GM19468 (cell line): ENCODE data around the gene IGSF9B.

Experiments
- ATAC-seq: cut with Tn5 transposase; IDR thresholded peaks from one replicate; pipeline ENCODE4 v1.9.1; 2021; ENCODE audit warnings: mild to moderate bottlenecking, moderate library complexity, moderate number of reproducible peaks; ENCODE audit not compliant: unreplicated experiment; ENCODE audit errors: extremely low read depth

The IGSF9B gene

GRCh38 chr11:133984828-133985227 is 28.1 kb upstream of the IGSF9B start:
- no peak for ATAC-seq

- no peak for ATAC-seq
These were observed 27.0 kb upstream of the IGSF9B start for GRCh38 chr11:133983660-133984316.

- no peak for ATAC-seq
These were observed 26.1 kb upstream of the IGSF9B start for GRCh38 chr11:133982876-133983275.

- ATAC-seq, result no peak
These were observed 25.4 kb upstream of the IGSF9B start for GRCh38 chr11:133982151-133982550.

GRCh38 chr11:133981156-133981555 is 24.4 kb upstream of the IGSF9B start:
- ATAC-seq, result no peak

- no peak for ATAC-seq
These were observed 23.9 kb upstream of the IGSF9B start for GRCh38 chr11:133980665-133981064.

- ATAC-seq, result no peak
These were observed 22.0 kb upstream of the IGSF9B start for GRCh38 chr11:133978794-133979193.

GRCh38 chr11:133977067-133977677 is 20.4 kb upstream of the IGSF9B start:
- ATAC-seq, result peak; percentile 82

GRCh38 chr11:133975488-133975849 is 18.7 kb upstream of the IGSF9B start:
- no peak for ATAC-seq

GRCh38 chr11:133974836-133975487 is 18.2 kb upstream of the IGSF9B start:
- no peak for ATAC-seq

GRCh38 chr11:133971881-133972280 is 15.1 kb upstream of the IGSF9B start:
- no peak for ATAC-seq

GRCh38 chr11:133969112-133969511 is 12.3 kb upstream of the IGSF9B start:
- no peak for ATAC-seq

- ATAC-seq, result no peak
These were observed 11.5 kb upstream of the IGSF9B start for GRCh38 chr11:133968300-133968699.

GRCh38 chr11:133967599-133968238 is 11.0 kb upstream of the IGSF9B start:
- no peak for ATAC-seq

- ATAC-seq, result no peak
These were observed 10.3 kb upstream of the IGSF9B start for GRCh38 chr11:133966921-133967598.

- ATAC-seq, result no peak
These were observed 9.4 kb upstream of the IGSF9B start for GRCh38 chr11:133966172-133966651.

GRCh38 chr11:133965031-133965601 is 8.3 kb upstream of the IGSF9B start:
- ATAC-seq, result no peak

GRCh38 chr11:133964356-133964755 is 7.6 kb upstream of the IGSF9B start:
- no peak for ATAC-seq

- ATAC-seq, result no peak
These were observed 5.1 kb upstream of the IGSF9B start for GRCh38 chr11:133961890-133962289.

GRCh38 chr11:133957900-133958299 is 1.1 kb upstream of the IGSF9B start:
- no peak for ATAC-seq
